ENCODE results near the gene SLC30A7.
"Not testable (repeated sequence)": the region's sequence is repeated elsewhere in the genome, so short reads cannot be mapped to it uniquely, and the experiment has no call there.

- not testable (repeated sequence) for TF ChIP-seq FOXM1, YY1 (IDR thresholded peaks at IDR 0.05; ENCODE audit: low read depth)
These were observed 6.9 kb upstream of the SLC30A7 start for GRCh38 chr1:100889007-100889406.
